K562 (cell line): Measurements from ENCODE around the gene MAL. TPM values are rescaled to one million over a fixed set of nuclear protein-coding genes. Genes with fewer than 3 reads are reported as not detected.

Source experiments
- ATAC-seq: fragments of 200-7000 bp; cut with Tn5 transposase; 3 replicates; pipeline ENCODE4 v1.9.1; 2020; ENCODE audit warnings: moderate library complexity
- BruUV-seq: library from RNA; stranded (reverse); fragments of 400-500 nt; replicated peaks from 2 replicates; lab custom pipeline; 2021; lab: Mats Ljungman, UMichigan
- CTCF ChIA-PET: fragments of 300-600 bp; formaldehyde crosslinking; extraction: SDS; loops from one replicate; lab custom pipeline; 2021; ENCODE audit warnings: low intra/inter-chr PET ratio; lab: Yijun Ruan, JAX
- POLR2A ChIA-PET: fragments of 300-600, 350-650 bp; sonication (Branson Sonifier 250); formaldehyde crosslinking; extraction: SDS; loops from one replicate; lab custom pipeline; 2021; ENCODE audit warnings: antibody characterized with exemption, inconsistent platforms; lab: Yijun Ruan, JAX
- DNase-seq, 4 experiments: peaks; one replicate each; pipeline versions ENCODE4 v3.0.0 to v3.0.0-alpha.2; 2011 to 2018; ENCODE audit warnings: low spot score in 3 of 4, mixed read lengths in 3 of 4; ENCODE audit errors: extremely low read depth in 1 of 4
- FAIRE-seq: peaks from 2 replicates; lab custom pipeline; 2011; peaks lifted over from hg19 to GRCh38; lab: Jason Lieb, UNC
- H2AFZ ChIP-seq: 2 replicates; pipeline ENCODE4 v1.6.0; 2011; ENCODE audit warnings: low read depth, low read length, control low read depth, inconsistent platforms
- H3K27ac ChIP-seq: fragments of 200-600 bp; 3 replicates; pipeline ENCODE4 v1.8.0; 2011; ENCODE audit warnings: low read depth, mild to moderate bottlenecking, control low read depth, inconsistent platforms, low read length, moderate library complexity, mixed read lengths; ENCODE audit errors: extremely low read depth
- H3K27me3 ChIP-seq, 2 experiments: fragments of 300-600 bp in 1 of 2; 2 replicates in 1 of 2; 3 replicates in 1 of 2; pipeline versions ENCODE4 v1.6.0 to v1.8.0; 2011; ENCODE audit warnings: inconsistent platforms in 2 of 2, low read length in 2 of 2, mild to moderate bottlenecking in 1 of 2, mixed read lengths in 1 of 2, moderate library complexity in 1 of 2; ENCODE audit not compliant: control insufficient read depth in 2 of 2, insufficient read depth in 2 of 2
- H3K36me3 ChIP-seq: fragments of 300-600 bp; 3 replicates; pipeline ENCODE4 v1.8.0; 2011; ENCODE audit warnings: mild to moderate bottlenecking, low read length, inconsistent platforms; ENCODE audit not compliant: control insufficient read depth, insufficient read depth
- H3K4me1 ChIP-seq, 2 experiments: fragments of 200-600 bp in 1 of 2; replicated peaks in 1 of 2; 2 replicates in 1 of 2; 3 replicates in 1 of 2; pipeline versions ENCODE4 v1.5.1 to v1.8.0; 2011; ENCODE audit warnings: inconsistent platforms in 2 of 2, low read length in 2 of 2, mild to moderate bottlenecking in 1 of 2, mixed read lengths in 1 of 2, moderate library complexity in 1 of 2; ENCODE audit not compliant: control insufficient read depth in 2 of 2, insufficient read depth in 2 of 2
- H3K4me2 ChIP-seq: 2 replicates; pipeline ENCODE4 v1.6.1; 2011; ENCODE audit warnings: low read length, control low read depth, inconsistent platforms, mixed read lengths; ENCODE audit not compliant: insufficient read depth
- H3K4me3 ChIP-seq: fragments of 200-600 bp; sonication (generic), shearing (Covaris generic); 2 replicates; pipeline ENCODE4 v1.5.1; 2016; ENCODE audit warnings: control low read depth, inconsistent platforms
- H3K79me2 ChIP-seq: fragments of 200-600 bp; 3 replicates; pipeline ENCODE4 v1.8.0; 2011; ENCODE audit warnings: low read length, inconsistent platforms; ENCODE audit not compliant: control insufficient read depth, insufficient read depth
- H3K9ac ChIP-seq, 2 experiments: 2 replicates each; pipeline versions ENCODE4 v1.6.0 to v1.6.1; 2011; ENCODE audit warnings: low read depth in 2 of 2, low read length in 2 of 2, control low read depth in 1 of 2, inconsistent platforms in 1 of 2, mild to moderate bottlenecking in 1 of 2, mixed read lengths in 1 of 2; ENCODE audit not compliant: insufficient read depth in 1 of 2
- H3K9me1 ChIP-seq: one replicate; pipeline ENCODE4 v1.6.0; 2011; ENCODE audit warnings: inconsistent platforms, mild to moderate bottlenecking, low read length, moderate library complexity; ENCODE audit not compliant: control insufficient read depth, insufficient read depth
- H3K9me3 ChIP-seq: replicated peaks from 2 replicates; pipeline ENCODE4 v1.5.1; 2011; ENCODE audit warnings: low read depth, low read length, inconsistent platforms; ENCODE audit not compliant: control insufficient read depth, insufficient read depth
- H4K20me1 ChIP-seq: replicated peaks from 2 replicates; pipeline ENCODE4 v1.6.1; 2011; ENCODE audit warnings: low read length, inconsistent platforms, mixed read lengths; ENCODE audit not compliant: control insufficient read depth, insufficient read depth
- ATF6 ChIP-seq: sonication (generic); formaldehyde crosslinking; IDR thresholded peaks from 2 replicates; pipeline ENCODE4 v1.4.0; 2020; ENCODE audit warnings: mild to moderate bottlenecking, missing genetic modification reagents
- DDX20 ChIP-seq: fragments of 450-650 bp; IDR thresholded peaks from 2 replicates; pipeline ENCODE4 v1.6.1; 2016; ENCODE audit warnings: missing genetic modification characterization, low read depth, mild to moderate bottlenecking, missing compliant biosample characterization, moderate library complexity
- E2F4 ChIP-seq: sonication (generic); formaldehyde crosslinking; IDR thresholded peaks from 2 replicates; pipeline ENCODE4 v1.8.0; 2022; ENCODE audit warnings: mild to moderate bottlenecking, low read depth, missing genetic modification reagents
- HDAC1 ChIP-seq, 2 experiments: fragments of 450-650 bp; IDR thresholded peaks; 2 replicates each; pipeline ENCODE4 v1.6.1; 2016 to 2017; ENCODE audit warnings: inconsistent platforms in 1 of 2, mild to moderate bottlenecking in 1 of 2, moderate library complexity in 1 of 2
- HMG20B ChIP-seq: fragments of 250-450 bp; sonication (Bioruptor Pico); IDR thresholded peaks from 2 replicates; pipeline ENCODE4 v1.5.0; 2021; ENCODE audit warnings: mild to moderate bottlenecking
- LEF1 ChIP-seq: fragments of 450-650 bp; IDR thresholded peaks from 2 replicates; pipeline ENCODE4 v1.6.1; 2016; ENCODE audit warnings: mild to moderate bottlenecking
- RBM25 ChIP-seq: fragments of 200-400 bp; formaldehyde crosslinking; IDR thresholded peaks from 2 replicates; pipeline ENCODE4 v1.6.1; 2018; ENCODE audit warnings: low read length, low read depth, moderate library complexity; ENCODE audit not compliant: severe bottlenecking
- TARDBP ChIP-seq: fragments of 450-650 bp; IDR thresholded peaks from 2 replicates; pipeline ENCODE4 v1.6.1; 2016
- ZBED1 ChIP-seq: IDR thresholded peaks from 2 replicates; pipeline ENCODE4 v1.6.1; 2014
- ZNF644 ChIP-seq: fragments of 200-800 bp; sonication (Bioruptor generic); IDR thresholded peaks from 2 replicates; pipeline ENCODE4 v1.6.1; 2016; ENCODE audit warnings: low read depth, missing genetic modification characterization, missing compliant biosample characterization
- WGBS: fragments of 100-300 bp; shearing (Covaris generic); methylation state at CpG from one replicate; pipeline ENCODE4 v1.1.6; 2016; ENCODE audit warnings: low coverage, mixed read lengths; ENCODE audit not compliant: insufficient coverage; ENCODE audit errors: missing lambda C conversion rate; 5-methylcytosine and 5-hydroxymethylcytosine counted together
- in situ Hi-C: fragments of 300-500 bp; cut with MboI; formaldehyde crosslinking; loops from 4 replicates; pipeline ENCODE4 v1.15.0; 2018; ENCODE audit warnings: inconsistent platforms, mixed read lengths
- intact Hi-C: fragments of 100-400 bp; cut with micrococcal nuclease; formaldehyde crosslinking; loops from 2 replicates; pipeline ENCODE4 v1.14.2; 2022
- polyA plus RNA-seq, 8 experiments: library from polyadenylated mRNA; depleted of rRNA in 4 of 8; stranded (reverse) in 5 of 8; unstranded in 3 of 8; fragments of >200 nt; fragmentation: Nextera tagmentation in 2 of 8; fragmentation: Illumina TruSeq in 1 of 8; extraction: Ambion mirVana in 2 of 8; extraction: Trizol in 1 of 8; gene quantifications; 2 replicates each; pipeline versions ENCODE4 v1.2.1 to v1.2.3, GENCODE V29; 2011 to 2014; ENCODE audit warnings: inconsistent platforms in 1 of 8, missing spikeins in 1 of 8
- total RNA-seq, 7 experiments: library from RNA; depleted of rRNA in 6 of 7; stranded (reverse); fragments of >200 nt in 6 of 7; fragmentation: Illumina TruSeq in 2 of 7; extraction: Trizol in 2 of 7; gene quantifications; 2 replicates each; pipeline versions ENCODE4 v1.2.1 to v1.2.3, GENCODE V29; 2011 to 2021; ENCODE audit warnings: low replicate concordance in 1 of 7
- TF ChIP-seq, protein P1 (sequence below): sonication (generic); formaldehyde crosslinking; IDR thresholded peaks from 2 replicates; pipeline ENCODE4 v1.8.0; 2023; ENCODE audit warnings: missing genetic modification reagents, mild to moderate bottlenecking, borderline replicate concordance

The MAL gene
- total and polyA plus RNA-seq, 9 of the 15 experiments (the other 6 are each of a cell fraction or from before 2014, with no cell fraction given) = not detected

- Histone ChIP-seq H3K36me3 (no peaks in the 10 kb centered on the region), H2AFZ (no peak overlapping the region), H4K20me1 (peaks cover 10% of the 10 kb centered on the region; the same call in 1 of the 2 replicates), H3K27ac (no peak overlapping the region), H3K9me1 (no peaks in the 10 kb centered on the region), H3K27me3 (peaks cover 13 to 78% of the 10 kb centered on the region in 2 experiments), H3K9ac (no peak overlapping the region), H3K4me2 (no peak overlapping the region), H3K9me3 (no peaks in the 10 kb centered on the region), H3K4me1 (no peaks in the 10 kb centered on the region), H3K79me2 (no peaks in the 10 kb centered on the region), H3K4me3 (no peak overlapping the region)
- ChIA-PET POLR2A (no interaction called here), CTCF (no interaction called here)
- FAIRE-seq (no peak), ATAC-seq (no peak), DNase-seq (no peak)
- TF ChIP-seq LEF1 (no peak), DDX20 (tag) (no peak), ZNF644 (tag) (no peak), HMG20B (CRISPR knock-in tag) (no peak), ATF6 (CRISPR knock-in tag) (no peak), RBM25 (no peak), E2F4 (CRISPR knock-in tag) (no peak), HDAC1 (IDR thresholded peaks at IDR 0.05) (no peak), TARDBP (no peak), ZBED1 (no peak)
- TF ChIP-seq, protein P1, sequence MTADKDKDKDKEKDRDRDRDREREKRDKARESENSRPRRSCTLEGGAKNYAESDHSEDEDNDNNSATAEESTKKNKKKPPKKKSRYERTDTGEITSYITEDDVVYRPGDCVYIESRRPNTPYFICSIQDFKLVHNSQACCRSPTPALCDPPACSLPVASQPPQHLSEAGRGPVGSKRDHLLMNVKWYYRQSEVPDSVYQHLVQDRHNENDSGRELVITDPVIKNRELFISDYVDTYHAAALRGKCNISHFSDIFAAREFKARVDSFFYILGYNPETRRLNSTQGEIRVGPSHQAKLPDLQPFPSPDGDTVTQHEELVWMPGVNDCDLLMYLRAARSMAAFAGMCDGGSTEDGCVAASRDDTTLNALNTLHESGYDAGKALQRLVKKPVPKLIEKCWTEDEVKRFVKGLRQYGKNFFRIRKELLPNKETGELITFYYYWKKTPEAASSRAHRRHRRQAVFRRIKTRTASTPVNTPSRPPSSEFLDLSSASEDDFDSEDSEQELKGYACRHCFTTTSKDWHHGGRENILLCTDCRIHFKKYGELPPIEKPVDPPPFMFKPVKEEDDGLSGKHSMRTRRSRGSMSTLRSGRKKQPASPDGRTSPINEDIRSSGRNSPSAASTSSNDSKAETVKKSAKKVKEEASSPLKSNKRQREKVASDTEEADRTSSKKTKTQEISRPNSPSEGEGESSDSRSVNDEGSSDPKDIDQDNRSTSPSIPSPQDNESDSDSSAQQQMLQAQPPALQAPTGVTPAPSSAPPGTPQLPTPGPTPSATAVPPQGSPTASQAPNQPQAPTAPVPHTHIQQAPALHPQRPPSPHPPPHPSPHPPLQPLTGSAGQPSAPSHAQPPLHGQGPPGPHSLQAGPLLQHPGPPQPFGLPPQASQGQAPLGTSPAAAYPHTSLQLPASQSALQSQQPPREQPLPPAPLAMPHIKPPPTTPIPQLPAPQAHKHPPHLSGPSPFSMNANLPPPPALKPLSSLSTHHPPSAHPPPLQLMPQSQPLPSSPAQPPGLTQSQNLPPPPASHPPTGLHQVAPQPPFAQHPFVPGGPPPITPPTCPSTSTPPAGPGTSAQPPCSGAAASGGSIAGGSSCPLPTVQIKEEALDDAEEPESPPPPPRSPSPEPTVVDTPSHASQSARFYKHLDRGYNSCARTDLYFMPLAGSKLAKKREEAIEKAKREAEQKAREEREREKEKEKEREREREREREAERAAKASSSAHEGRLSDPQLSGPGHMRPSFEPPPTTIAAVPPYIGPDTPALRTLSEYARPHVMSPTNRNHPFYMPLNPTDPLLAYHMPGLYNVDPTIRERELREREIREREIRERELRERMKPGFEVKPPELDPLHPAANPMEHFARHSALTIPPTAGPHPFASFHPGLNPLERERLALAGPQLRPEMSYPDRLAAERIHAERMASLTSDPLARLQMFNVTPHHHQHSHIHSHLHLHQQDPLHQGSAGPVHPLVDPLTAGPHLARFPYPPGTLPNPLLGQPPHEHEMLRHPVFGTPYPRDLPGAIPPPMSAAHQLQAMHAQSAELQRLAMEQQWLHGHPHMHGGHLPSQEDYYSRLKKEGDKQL (CRISPR knock-in tag) = no peak
- 2% methylated on average over 9 of the region's 9 CpGs for WGBS
- BruUV-seq = no TSS peak
- intact Hi-C loops = no loop called here
- in situ Hi-C loops = no loop called here
Measured at GRCh38 chr2:95058466-95058988, 33.0 kb downstream of the MAL start.
